Measurements from ENCODE around the gene CARD14. TPM values are rescaled to one million over a fixed set of nuclear protein-coding genes. Genes with fewer than 3 reads are reported as not detected.

Gene CARD14
- total RNA-seq, 3 donors from 2014 or later (not counting 1 experiment from before 2014, with no cell fraction given): 0.12 to 0.38 TPM; not detected in 1

- WGBS (ENCODE audit: insufficient coverage): 95% methylated on average over 18 of the region's 18 CpGs
- no peak for ATAC-seq
- Mint-ChIP-seq H3K4me1 (peaks cover 18 to 39% of the 10 kb centered on the region in 2 donors), H3K9me3 (peaks cover 0 to 3% of the 10 kb centered on the region in 2 donors), H3K27me3 (ENCODE audit: low read depth in 2 of 2) (no peaks in the 10 kb centered on the region), H3K36me3 (no peaks in the 10 kb centered on the region), H3K4me3 (peak overlapping the region; percentile 31), H3K27ac (peak overlapping the region in 1 of 2 donors; percentile 66)
- Histone ChIP-seq H3K9me3 (ENCODE audit: control insufficient read depth, insufficient read depth, low read length) (no peaks in the 10 kb centered on the region), H3K36me3 (ENCODE audit: control insufficient read depth, insufficient read depth, low read length) (no peaks in the 10 kb centered on the region), H3K4me3 (ENCODE audit: low read length) (no peak overlapping the region), H3K27me3 (ENCODE audit: control insufficient read depth, insufficient read depth, low read length) (no peaks in the 10 kb centered on the region), H3K4me1 (ENCODE audit: control insufficient read depth, insufficient read depth, low read length) (peaks cover 26% of the 10 kb centered on the region), H3K27ac (ENCODE audit: low read length) (no peak overlapping the region)
- no peak for TF ChIP-seq CTCF (IDR thresholded peaks at IDR 0.05)
- intact Hi-C loops (cut with micrococcal nuclease): no loop called here
- DNase-seq: no peak
These were observed 53.4 kb downstream of the CARD14 start for GRCh38 chr17:80223142-80223815.

- no peak for TF ChIP-seq CTCF (IDR thresholded peaks at IDR 0.05)
- H3K4me1 Mint-ChIP-seq: peaks cover 11 to 33% of the 10 kb centered on the region in 2 donors
- H3K9me3 ChIP-seq (ENCODE audit: control insufficient read depth, insufficient read depth, low read length): no peaks in the 10 kb centered on the region
- H3K4me1 ChIP-seq (ENCODE audit: control insufficient read depth, insufficient read depth, low read length): peaks cover 19% of the 10 kb centered on the region
- H3K27me3 Mint-ChIP-seq (ENCODE audit: low read depth in 2 of 2): no peaks in the 10 kb centered on the region
- DNase-seq: no peak
- H3K36me3 ChIP-seq (ENCODE audit: control insufficient read depth, insufficient read depth, low read length): no peaks in the 10 kb centered on the region
- peaks cover 0 to 3% of the 10 kb centered on the region in 2 donors for H3K9me3 Mint-ChIP-seq
- intact Hi-C loops (cut with micrococcal nuclease): no loop called here
- 77% methylated on average over 11 of the region's 11 CpGs for WGBS (ENCODE audit: insufficient coverage)
- ATAC-seq: no peak
- H3K27ac Mint-ChIP-seq: peak overlapping the region in 1 of 2 donors; percentile 63
- no peak overlapping the region for H3K27ac ChIP-seq (ENCODE audit: low read length)
- no peak overlapping the region for H3K4me3 Mint-ChIP-seq
- no peaks in the 10 kb centered on the region for H3K27me3 ChIP-seq (ENCODE audit: control insufficient read depth, insufficient read depth, low read length)
- H3K4me3 ChIP-seq (ENCODE audit: low read length): no peak overlapping the region
- no peaks in the 10 kb centered on the region for H3K36me3 Mint-ChIP-seq
These were observed 54.1 kb downstream of the CARD14 start for GRCh38 chr17:80223838-80224497.

- Histone ChIP-seq H3K4me1 (ENCODE audit: control insufficient read depth, insufficient read depth, low read length) (peaks cover 12% of the 10 kb centered on the region), H3K4me3 (ENCODE audit: low read length) (no peak overlapping the region), H3K27ac (ENCODE audit: low read length) (no peak overlapping the region), H3K36me3 (ENCODE audit: control insufficient read depth, insufficient read depth, low read length) (no peaks in the 10 kb centered on the region), H3K9me3 (ENCODE audit: control insufficient read depth, insufficient read depth, low read length) (no peaks in the 10 kb centered on the region), H3K27me3 (ENCODE audit: control insufficient read depth, insufficient read depth, low read length) (no peaks in the 10 kb centered on the region)
- Mint-ChIP-seq H3K27me3 (ENCODE audit: low read depth in 2 of 2) (no peaks in the 10 kb centered on the region), H3K36me3 (no peaks in the 10 kb centered on the region), H3K4me3 (no peak overlapping the region), H3K9me3 (peaks cover 0 to 3% of the 10 kb centered on the region in 2 donors), H3K27ac (no peak overlapping the region), H3K4me1 (peaks cover 5 to 25% of the 10 kb centered on the region in 2 donors)
- TF ChIP-seq CTCF (IDR thresholded peaks at IDR 0.05): no peak
- DNase-seq (no peak), ATAC-seq (no peak)
- WGBS (ENCODE audit: insufficient coverage): 86% methylated on average over 6 of the region's 6 CpGs
- intact Hi-C loops (cut with micrococcal nuclease): no loop called here
These were observed 54.9 kb downstream of the CARD14 start for GRCh38 chr17:80224683-80225082.
